IMR-90 (cell line): ENCODE data around the gene GPR180. TPM values are rescaled to one million over a fixed set of nuclear protein-coding genes. Genes with fewer than 3 reads are reported as not detected.

Experiments
- ATAC-seq: fragments of 200-7000 bp; cut with Tn5 transposase; 2 replicates; pipeline ENCODE4 v1.9.1; 2020; ENCODE audit warnings: low read depth, mild to moderate bottlenecking, moderate library complexity
- BruUV-seq: library from RNA; stranded (reverse); fragments of 400-500 nt; replicated peaks from 2 replicates; lab custom pipeline; 2021; lab: Mats Ljungman, UMichigan
- CTCF ChIA-PET: fragments of 300-600 bp; formaldehyde crosslinking; extraction: SDS; loops from one replicate; lab custom pipeline; 2021; ENCODE audit warnings: antibody characterized with exemption; lab: Yijun Ruan, JAX
- POLR2A ChIA-PET: fragments of 300-600 bp; sonication (Branson Sonifier 250); formaldehyde crosslinking; loops from one replicate; lab custom pipeline; 2022; ENCODE audit warnings: antibody characterized with exemption; ENCODE audit not compliant: unreplicated experiment; lab: Charles Lee
- DNase-seq: peaks from one replicate; pipeline ENCODE4 v3.0.0; 2013
- H2AFZ ChIP-seq: replicated peaks from 2 replicates; pipeline ENCODE3; 2013; ENCODE audit warnings: low read length, mild to moderate bottlenecking; ENCODE audit not compliant: poor library complexity
- H2AK5ac ChIP-seq: 2 replicates; pipeline ENCODE4 v1.6.1; 2013; ENCODE audit warnings: low read depth, low read length, inconsistent platforms
- H2AK9ac ChIP-seq: replicated peaks from 2 replicates; pipeline ENCODE3; 2013; ENCODE audit warnings: mild to moderate bottlenecking, low read depth, low read length, moderate library complexity; ENCODE audit not compliant: poor library complexity
- H2BK120ac ChIP-seq: 2 replicates; pipeline ENCODE4 v1.6.1; 2013; ENCODE audit warnings: low read depth, low read length, inconsistent platforms
- H2BK15ac ChIP-seq: 3 replicates; pipeline ENCODE4 v1.6.1; 2013; ENCODE audit warnings: low read depth, low read length, inconsistent platforms
- H2BK20ac ChIP-seq: 2 replicates; pipeline ENCODE4 v1.6.1; 2013; ENCODE audit warnings: low read depth, mild to moderate bottlenecking, inconsistent platforms, low read length, moderate library complexity
- H2BK5ac ChIP-seq: 2 replicates; pipeline ENCODE4 v1.6.1; 2013; ENCODE audit warnings: mild to moderate bottlenecking, low read depth, low read length, inconsistent platforms; ENCODE audit not compliant: poor library complexity, severe bottlenecking
- H3K14ac ChIP-seq: replicated peaks from 2 replicates; pipeline ENCODE4 v1.6.1; 2013; ENCODE audit warnings: low read depth, low read length, inconsistent platforms
- H3K18ac ChIP-seq: 2 replicates; pipeline ENCODE4 v1.6.1; 2013; ENCODE audit warnings: low read depth, low read length, control low read depth
- H3K23ac ChIP-seq: 2 replicates; pipeline ENCODE4 v1.6.1; 2013; ENCODE audit warnings: low read depth, low read length, inconsistent platforms
- H3K27ac ChIP-seq: 2 replicates; pipeline ENCODE4 v1.5.1; 2013; ENCODE audit warnings: mild to moderate bottlenecking, control low read depth, low read length; ENCODE audit not compliant: insufficient read depth
- H3K27me3 ChIP-seq: 2 replicates; pipeline ENCODE4 v1.6.1; 2013; ENCODE audit warnings: low read length; ENCODE audit not compliant: control insufficient read depth, insufficient read depth
- H3K36me3 ChIP-seq: 2 replicates; pipeline ENCODE4 v1.6.1; 2013; ENCODE audit warnings: low read length, mixed read lengths; ENCODE audit not compliant: control insufficient read depth, insufficient read depth
- H3K4ac ChIP-seq: 2 replicates; pipeline ENCODE4 v1.6.1; 2013; ENCODE audit warnings: low read depth, low read length, inconsistent platforms
- H3K4me1 ChIP-seq: 2 replicates; pipeline ENCODE4 v1.6.1; 2013; ENCODE audit warnings: low read length, mixed read lengths; ENCODE audit not compliant: control insufficient read depth, insufficient read depth
- H3K4me2 ChIP-seq: 2 replicates; pipeline ENCODE4 v1.6.1; 2013; ENCODE audit warnings: low read depth, mild to moderate bottlenecking, control low read depth, low read length, moderate library complexity
- H3K4me3 ChIP-seq: 2 replicates; pipeline ENCODE4 v1.5.1; 2013; ENCODE audit warnings: low read depth, mild to moderate bottlenecking, control low read depth, low read length, moderate library complexity; ENCODE audit not compliant: insufficient read depth
- H3K56ac ChIP-seq: 2 replicates; pipeline ENCODE4 v1.6.1; 2013; ENCODE audit warnings: low read length, inconsistent platforms; ENCODE audit not compliant: insufficient read depth; ENCODE audit errors: extremely low read depth
- H3K79me1 ChIP-seq, 2 experiments: 2 replicates each; pipeline ENCODE4 v1.6.1; 2013; ENCODE audit warnings: low read length in 2 of 2, inconsistent platforms in 1 of 2, low read depth in 1 of 2
- H3K9ac ChIP-seq: 2 replicates; pipeline ENCODE4 v1.6.1; 2013; ENCODE audit warnings: low read depth, low read length, control low read depth
- H3K9me1 ChIP-seq: 2 replicates; pipeline ENCODE4 v1.6.1; 2013; ENCODE audit warnings: low read length, inconsistent platforms; ENCODE audit not compliant: insufficient read depth
- H3K9me3 ChIP-seq: 2 replicates; pipeline ENCODE4 v1.6.1; 2013; ENCODE audit warnings: low read length; ENCODE audit not compliant: control insufficient read depth, insufficient read depth
- H4K20me1 ChIP-seq: 2 replicates; pipeline ENCODE4 v1.6.1; 2013; ENCODE audit warnings: low read length, inconsistent platforms; ENCODE audit not compliant: insufficient read depth
- H4K5ac ChIP-seq: 2 replicates; pipeline ENCODE4 v1.6.1; 2013; ENCODE audit warnings: mild to moderate bottlenecking, low read depth, low read length, control low read depth
- H4K8ac ChIP-seq, 2 experiments: 2 replicates each; pipeline ENCODE4 v1.6.1; 2013; ENCODE audit warnings: low read depth in 2 of 2, low read length in 2 of 2, control low read depth in 1 of 2, inconsistent platforms in 1 of 2
- H4K91ac ChIP-seq: 2 replicates; pipeline ENCODE4 v1.6.1; 2013; ENCODE audit warnings: low read depth, low read length, inconsistent platforms; ENCODE audit not compliant: insufficient read depth
- CTCF ChIP-seq: conservative IDR thresholded peaks from 2 replicates; pipeline ENCODE4 v1.5.1; 2012; ENCODE audit warnings: mild to moderate bottlenecking, low read depth, low read length, improper control_type of control experiment
- FOS ChIP-seq: fragments of 150-350 bp; IDR thresholded peaks from 2 replicates; pipeline ENCODE4 v1.6.1; 2016; ENCODE audit warnings: low read depth, low read length
- RAD21 ChIP-seq: IDR thresholded peaks from 2 replicates; pipeline ENCODE4 v1.6.1; 2012; ENCODE audit warnings: low read length, improper control_type of control experiment
- SMC3 ChIP-seq: fragments of 150-350 bp; IDR thresholded peaks from 2 replicates; pipeline ENCODE4 v1.6.1; 2016; ENCODE audit warnings: low read depth, mild to moderate bottlenecking, antibody characterized with exemption, low read length, moderate library complexity
- WGBS, 2 experiments: methylation state at CpG; one replicate each; pipeline versions ENCODE4 v1.1.5 to v1.1.7; 2013; ENCODE audit warnings: missing lambda C conversion rate in 2 of 2; ENCODE audit not compliant: insufficient read length in 1 of 2; ENCODE audit errors: extremely low coverage in 2 of 2; 5-methylcytosine and 5-hydroxymethylcytosine counted together
- dilution Hi-C: fragments of 300-500 bp; cut with HindIII; formaldehyde crosslinking; loops from one replicate; pipeline ENCODE4 v1.14.3; 2018; ENCODE audit warnings: low sequenced_read_pairs; ENCODE audit not compliant: unreplicated experiment
- in situ Hi-C: fragments of 300-500 bp; cut with MboI; formaldehyde crosslinking; loops from 3 replicates; pipeline ENCODE4 v1.14.3; 2019; ENCODE audit warnings: low sequenced_read_pairs, inconsistent platforms, mixed read lengths
- intact Hi-C: fragments of 100-400 bp; cut with micrococcal nuclease; formaldehyde crosslinking; loops from 2 replicates; pipeline ENCODE4 v1.10.0; 2022
- polyA plus RNA-seq, 3 experiments: library from polyadenylated mRNA; depleted of rRNA; stranded (reverse); fragments of >200 nt; gene quantifications; 2 replicates each; pipeline ENCODE4 v1.2.3, GENCODE V29; 2012; ENCODE audit warnings: low replicate concordance in 1 of 3
- total RNA-seq: library from RNA; depleted of rRNA; stranded (reverse); fragments of >200 nt; gene quantifications from 2 replicates; pipeline ENCODE4 v1.2.3, GENCODE V29; 2012

GPR180 gene
- total and polyA plus RNA-seq, 2 of the 4 experiments (the other 2 are of a cell fraction) = 2.8 to 10.8 TPM

GRCh38 chr13:94660695-94661326 is 59.2 kb downstream of the GPR180 start:
- H2BK5ac ChIP-seq = no peak overlapping the region
- BruUV-seq = no TSS peak
- CTCF ChIA-PET = interaction anchor here (0.7 to 0.9 kb wide), 2 partner anchors 8 to 43 kb away, joined by 3 to 5 read pairs; no protein-coding TSS in a partner anchor
- peaks cover 4% of the 10 kb centered on the region; the same call in 1 of the 2 replicates for H4K20me1 ChIP-seq
- no peak overlapping the region for H3K9ac ChIP-seq
- no peak overlapping the region for H4K5ac ChIP-seq
- H3K36me3 ChIP-seq = no peaks in the 10 kb centered on the region
- peaks cover 32% of the 10 kb centered on the region for H3K27me3 ChIP-seq
- no peak overlapping the region for H3K23ac ChIP-seq
- TF ChIP-seq CTCF = peak; percentile 42
- no peak for TF ChIP-seq SMC3
- no peak for TF ChIP-seq FOS
- TF ChIP-seq RAD21 = peak; percentile 44
- WGBS, 2 experiments = no CpG with 5 or more reads among the region's 6 CpGs
- no peak overlapping the region for H3K56ac ChIP-seq
- H3K18ac ChIP-seq = no peak overlapping the region
- no peak overlapping the region for H2BK15ac ChIP-seq
- no peak for ATAC-seq
- H3K9me3 ChIP-seq = no peaks in the 10 kb centered on the region
- H3K14ac ChIP-seq = no peak overlapping the region
- H2BK20ac ChIP-seq = no peak overlapping the region
- H3K27ac ChIP-seq = no peak overlapping the region
- no peak overlapping the region for H4K8ac ChIP-seq
- H4K91ac ChIP-seq = no peak overlapping the region
- no peak overlapping the region for H3K4me2 ChIP-seq
- no peak overlapping the region for H2BK120ac ChIP-seq
- H3K4me3 ChIP-seq = no peak overlapping the region
- H3K9me1 ChIP-seq = peaks cover 7% of the 10 kb centered on the region; the same call in 1 of the 2 replicates
- H3K4ac ChIP-seq = no peak overlapping the region
- dilution Hi-C loops (no loop called here), intact Hi-C loops (no loop called here), in situ Hi-C loops (loop anchor here (25.0 kb wide), 1 partner anchor 751 kb away; no protein-coding TSS in a partner anchor)
- H3K79me1 ChIP-seq = no peaks in the 10 kb centered on the region
- no peak overlapping the region for H2AFZ ChIP-seq
- no peak overlapping the region for H2AK5ac ChIP-seq
- POLR2A ChIA-PET = no interaction called here
- peak; percentile 41 for DNase-seq
- H3K4me1 ChIP-seq = peaks cover 9% of the 10 kb centered on the region
- no peak overlapping the region for H2AK9ac ChIP-seq
